Activated T-helper 17 cell treated with anti-CD3 and anti-CD28 coated beads, Interleukin-2, amount 50 U/mL, for 72 hours (primary cell): Measurements from ENCODE around the gene GIT2. TPM values are rescaled to one million over a fixed set of nuclear protein-coding genes. Genes with fewer than 3 reads are reported as not detected.
"Not testable (repeated sequence)": the region's sequence is repeated elsewhere in the genome, so short reads cannot be mapped to it uniquely, and the experiment has no call there.

Experiments
- ATAC-seq: fragments of 150-1000 bp; cut with Tn5 transposase; replicated peaks from 2 replicates; pipeline ENCODE4 v1.10.0; 2021; ENCODE audit warnings: mild to moderate bottlenecking, moderate library complexity
- H3K27ac Mint-ChIP-seq: one replicate; pipeline ENCODE4 v1.8.0; 2022; ENCODE audit warnings: mixed read lengths
- H3K27me3 Mint-ChIP-seq: one replicate; pipeline ENCODE4 v1.8.0; 2022; ENCODE audit warnings: mixed read lengths
- H3K36me3 Mint-ChIP-seq: one replicate; pipeline ENCODE4 v1.8.0; 2022; ENCODE audit warnings: low read depth, mild to moderate bottlenecking, mixed read lengths
- H3K4me1 Mint-ChIP-seq: one replicate; pipeline ENCODE4 v1.8.0; 2022; ENCODE audit warnings: mixed read lengths
- H3K4me3 Mint-ChIP-seq: one replicate; pipeline ENCODE4 v1.8.0; 2022; ENCODE audit warnings: mild to moderate bottlenecking, mixed read lengths
- H3K9me3 Mint-ChIP-seq: one replicate; pipeline ENCODE4 v1.8.0; 2022; ENCODE audit warnings: mixed read lengths
- total RNA-seq, 2 donors: library from RNA; stranded (reverse); gene quantifications; one replicate each; pipeline ENCODE4 v1.2.3, GENCODE V29; 2022

Gene GIT2
- total RNA-seq, 2 donors from 2014 or later: 70.8 to 75.2 TPM

DNA sequence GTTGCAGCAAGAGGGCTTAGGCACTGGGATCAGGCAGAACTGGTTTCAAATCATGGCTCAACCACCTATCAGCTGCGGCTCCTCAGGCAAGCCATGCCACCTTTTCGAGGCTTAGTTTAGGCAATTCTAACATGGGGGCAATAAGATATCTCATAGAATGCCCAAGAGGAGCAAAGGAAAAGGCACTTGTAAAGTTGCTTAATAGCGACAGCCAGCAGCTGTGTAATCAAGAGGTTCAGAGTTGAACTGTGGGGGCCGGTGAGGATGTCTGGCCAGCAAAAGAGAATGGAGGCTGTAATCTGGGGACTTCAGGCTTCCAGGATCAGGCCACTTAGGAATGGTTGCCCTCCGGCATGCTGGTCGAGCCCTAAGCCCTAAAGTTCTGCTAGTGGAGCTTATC lies 99.1 kb downstream of the GIT2 start:
- no peak for ATAC-seq
- H3K9me3 Mint-ChIP-seq: no peaks in the 10 kb centered on the region
- H3K4me1 Mint-ChIP-seq: peaks cover 11% of the 10 kb centered on the region
- H3K27ac Mint-ChIP-seq: no peak overlapping the region
- no peaks in the 10 kb centered on the region for H3K27me3 Mint-ChIP-seq
- no peak overlapping the region for H3K4me3 Mint-ChIP-seq
- H3K36me3 Mint-ChIP-seq: no peaks in the 10 kb centered on the region

GRCh38 chr12:109896188-109896587 lies 100.0 kb downstream of the GIT2 start:
- no peaks in the 10 kb centered on the region for H3K36me3 Mint-ChIP-seq

DNA sequence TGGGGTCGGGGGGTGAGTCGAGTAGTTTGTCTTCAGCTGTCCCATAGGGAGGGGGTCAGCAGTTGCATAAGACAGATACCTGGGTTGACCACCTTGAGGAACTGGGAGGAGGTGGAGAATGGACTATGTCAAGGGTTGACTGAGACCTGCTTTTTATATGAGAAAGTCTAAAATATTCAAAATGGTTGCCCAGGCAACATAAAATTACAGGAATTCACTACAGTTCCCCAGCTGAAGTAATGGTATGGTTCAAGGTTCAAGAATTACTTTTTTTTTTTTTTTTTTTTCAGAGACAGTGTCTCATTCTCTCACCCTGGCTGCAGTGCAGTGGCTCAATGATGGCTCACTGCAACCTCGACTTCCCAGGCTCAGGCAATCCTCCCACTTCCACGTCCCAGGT lies 101.2 kb downstream of the GIT2 start:
- Mint-ChIP-seq H3K4me1 (peaks cover 2% of the 10 kb centered on the region), H3K27ac (no peak overlapping the region), H3K4me3 (no peak overlapping the region), H3K36me3 (no peaks in the 10 kb centered on the region), H3K27me3 (no peaks in the 10 kb centered on the region), H3K9me3 (no peaks in the 10 kb centered on the region)
- no peak for ATAC-seq

More at GRCh38 chr12:109896188-109896587, 100.0 kb downstream of the GIT2 start:
- H3K9me3 Mint-ChIP-seq: no peaks in the 10 kb centered on the region
- H3K4me3 Mint-ChIP-seq: no peak overlapping the region
- H3K4me1 Mint-ChIP-seq: peaks cover 5% of the 10 kb centered on the region
- H3K27me3 Mint-ChIP-seq: no peaks in the 10 kb centered on the region
- no peak for ATAC-seq
- H3K27ac Mint-ChIP-seq: no peak overlapping the region

DNA sequence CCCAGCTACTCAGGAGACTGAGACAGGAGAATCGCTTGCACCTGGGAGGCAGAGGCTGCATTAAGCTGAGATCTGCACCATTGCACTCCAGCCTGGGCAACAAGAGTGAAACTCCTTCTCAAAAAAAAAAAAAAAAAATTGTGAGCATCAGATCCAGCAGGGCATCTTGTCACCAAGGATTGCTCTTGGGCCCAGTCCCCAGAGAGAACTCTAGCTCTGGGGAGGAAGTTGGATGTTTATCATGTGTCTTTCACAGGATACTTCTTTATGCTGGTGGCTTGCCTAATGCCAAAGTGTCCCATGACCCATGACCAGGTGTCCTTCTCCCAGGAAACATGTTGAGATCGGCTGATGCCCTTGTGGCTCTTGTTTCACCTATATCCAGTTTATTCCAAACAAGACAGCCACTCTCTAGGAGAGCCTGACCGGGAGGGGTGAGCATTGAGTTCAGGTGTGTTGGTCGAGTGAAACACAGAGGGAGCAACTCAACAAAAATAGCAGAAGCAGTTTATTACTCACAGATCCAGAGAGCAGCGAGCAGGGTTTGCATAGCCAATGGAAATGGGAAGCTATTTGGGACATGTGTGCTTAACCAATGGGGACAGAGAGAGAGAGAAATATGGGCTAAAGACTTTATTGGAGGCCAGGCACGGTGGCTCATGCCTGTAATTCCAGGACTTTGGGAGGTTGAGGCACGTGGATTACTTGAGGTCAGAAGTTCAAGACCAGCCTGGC lies 102.7 kb downstream of the GIT2 start:
- H3K27me3 Mint-ChIP-seq: no peaks in the 10 kb centered on the region
- ATAC-seq: no peak
- H3K27ac Mint-ChIP-seq: no peak overlapping the region
- no peak overlapping the region for H3K4me3 Mint-ChIP-seq
- peaks cover 10% of the 10 kb centered on the region for H3K4me1 Mint-ChIP-seq
- H3K9me3 Mint-ChIP-seq: no peaks in the 10 kb centered on the region
- H3K36me3 Mint-ChIP-seq: no peaks in the 10 kb centered on the region

- Mint-ChIP-seq H3K36me3 (no peaks in the 10 kb centered on the region), H3K4me1 (peaks cover 14% of the 10 kb centered on the region), H3K27ac (no peak overlapping the region), H3K4me3 (no peak overlapping the region), H3K9me3 (no peaks in the 10 kb centered on the region), H3K27me3 (no peaks in the 10 kb centered on the region)
- ATAC-seq: no peak
Observed at GRCh38 chr12:109892748-109893147, 103.4 kb downstream of the GIT2 start.

GRCh38 chr12:109892165-109892715 lies 103.9 kb downstream of the GIT2 start:
- no peaks in the 10 kb centered on the region for H3K27me3 Mint-ChIP-seq
- no peaks in the 10 kb centered on the region for H3K36me3 Mint-ChIP-seq
- ATAC-seq: no peak
- no peak overlapping the region for H3K4me3 Mint-ChIP-seq
- no peaks in the 10 kb centered on the region for H3K9me3 Mint-ChIP-seq
- peak overlapping the region; percentile 64 for H3K27ac Mint-ChIP-seq
- peaks cover 14% of the 10 kb centered on the region for H3K4me1 Mint-ChIP-seq

DNA sequence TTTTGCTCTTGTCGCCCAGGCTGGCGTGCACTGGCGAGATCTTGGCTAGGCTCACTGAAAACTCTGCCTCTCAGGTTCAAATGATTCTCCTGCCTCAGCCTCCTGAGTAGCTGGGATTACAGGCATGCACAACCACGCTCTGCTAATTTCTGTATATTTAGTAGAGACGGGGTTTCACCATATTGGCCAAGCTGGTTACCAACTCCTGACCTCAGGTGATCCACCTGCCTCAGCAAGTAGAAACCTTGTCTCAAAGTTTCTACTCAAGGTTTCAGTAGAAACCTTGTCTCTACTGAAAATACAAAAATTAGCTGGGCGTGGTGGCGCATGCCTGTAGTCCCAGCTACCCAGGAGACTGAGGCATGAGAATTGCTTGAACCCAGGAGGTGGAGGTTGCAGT lies 104.4 kb downstream of the GIT2 start:
- Mint-ChIP-seq H3K27ac (peak overlapping the region; percentile 64), H3K4me1 (peaks cover 14% of the 10 kb centered on the region)
- not testable (repeated sequence) for ATAC-seq, H3K36me3 Mint-ChIP-seq, H3K9me3 Mint-ChIP-seq, H3K4me3 Mint-ChIP-seq, H3K27me3 Mint-ChIP-seq

GRCh38 chr12:109890620-109891170 lies 105.5 kb downstream of the GIT2 start:
- Mint-ChIP-seq H3K27me3 (no peaks in the 10 kb centered on the region), H3K9me3 (no peaks in the 10 kb centered on the region), H3K4me1 (peaks cover 14% of the 10 kb centered on the region), H3K36me3 (no peaks in the 10 kb centered on the region), H3K4me3 (no peak overlapping the region), H3K27ac (no peak overlapping the region)
- no peak for ATAC-seq

- peak; percentile 87 for ATAC-seq
- no peaks in the 10 kb centered on the region for H3K27me3 Mint-ChIP-seq
- H3K4me3 Mint-ChIP-seq: peak overlapping the region; percentile 85
- H3K36me3 Mint-ChIP-seq: no peaks in the 10 kb centered on the region
- peak overlapping the region; percentile 96 for H3K27ac Mint-ChIP-seq
- H3K4me1 Mint-ChIP-seq: peaks cover 14% of the 10 kb centered on the region
- no peaks in the 10 kb centered on the region for H3K9me3 Mint-ChIP-seq
Observed at GRCh38 chr12:109888179-109889020, 107.8 kb downstream of the GIT2 start.

DNA sequence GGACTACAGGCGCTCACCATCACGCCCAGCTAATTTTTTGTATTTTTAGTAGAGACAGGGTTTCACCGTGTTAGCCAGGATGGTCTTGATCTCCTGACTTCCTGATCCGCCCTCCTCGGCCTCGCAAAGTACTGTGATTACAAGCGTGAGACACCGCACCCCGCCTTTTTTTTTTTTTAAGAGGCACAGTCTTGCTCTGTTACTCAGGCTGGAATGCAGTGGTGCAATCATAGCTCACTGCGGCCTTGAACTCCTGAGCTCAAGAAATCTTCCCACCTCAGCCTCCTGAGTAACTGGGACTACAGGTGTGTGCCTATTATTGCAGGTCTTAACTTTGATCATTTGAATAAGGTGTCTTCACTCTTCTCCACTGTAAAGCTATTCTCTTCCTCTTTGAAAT lies 110.6 kb downstream of the GIT2 start:
- Mint-ChIP-seq H3K27ac (no peak overlapping the region), H3K9me3 (no peaks in the 10 kb centered on the region), H3K27me3 (no peaks in the 10 kb centered on the region), H3K4me3 (no peak overlapping the region), H3K36me3 (no peaks in the 10 kb centered on the region), H3K4me1 (peaks cover 21% of the 10 kb centered on the region)
- ATAC-seq: no peak

GRCh38 chr12:109883461-109883860 lies 112.7 kb downstream of the GIT2 start:
- no peak overlapping the region for H3K27ac Mint-ChIP-seq
- no peaks in the 10 kb centered on the region for H3K27me3 Mint-ChIP-seq
- no peak for ATAC-seq
- peaks cover 16% of the 10 kb centered on the region for H3K4me1 Mint-ChIP-seq
- H3K4me3 Mint-ChIP-seq: no peak overlapping the region
- H3K9me3 Mint-ChIP-seq: no peaks in the 10 kb centered on the region
- no peaks in the 10 kb centered on the region for H3K36me3 Mint-ChIP-seq

DNA sequence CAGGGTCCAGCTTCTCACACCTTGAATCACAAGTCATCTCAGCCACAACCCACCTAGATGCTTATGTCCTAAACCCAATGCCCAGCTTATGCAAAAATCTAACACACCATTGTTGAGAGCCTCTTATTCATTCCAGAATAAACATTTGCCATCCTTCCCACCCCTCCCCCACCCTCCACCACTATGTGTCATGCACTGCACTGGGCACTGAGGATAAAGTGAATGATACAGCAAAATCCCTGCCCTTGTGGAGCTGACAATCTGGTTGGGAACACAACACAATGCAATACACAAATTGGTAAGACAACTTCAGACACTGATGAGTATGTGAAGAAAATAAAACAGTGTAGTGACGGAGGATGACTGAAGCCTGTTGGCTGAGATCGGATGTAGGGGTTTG lies 114.4 kb downstream of the GIT2 start:
- Mint-ChIP-seq H3K9me3 (no peaks in the 10 kb centered on the region), H3K27ac (no peak overlapping the region), H3K4me1 (peaks cover 11% of the 10 kb centered on the region), H3K4me3 (peak overlapping the region; percentile 94), H3K27me3 (no peaks in the 10 kb centered on the region), H3K36me3 (no peaks in the 10 kb centered on the region)
- ATAC-seq: no peak

- peaks cover 17% of the 10 kb centered on the region for H3K4me1 Mint-ChIP-seq
- H3K36me3 Mint-ChIP-seq: no peaks in the 10 kb centered on the region
- H3K9me3 Mint-ChIP-seq: no peaks in the 10 kb centered on the region
- no peaks in the 10 kb centered on the region for H3K27me3 Mint-ChIP-seq
- H3K4me3 Mint-ChIP-seq: peak overlapping the region; percentile 94
- H3K27ac Mint-ChIP-seq: peak overlapping the region; percentile 77
- ATAC-seq: no peak
Observed at GRCh38 chr12:109880938-109881337, 115.2 kb downstream of the GIT2 start.

DNA sequence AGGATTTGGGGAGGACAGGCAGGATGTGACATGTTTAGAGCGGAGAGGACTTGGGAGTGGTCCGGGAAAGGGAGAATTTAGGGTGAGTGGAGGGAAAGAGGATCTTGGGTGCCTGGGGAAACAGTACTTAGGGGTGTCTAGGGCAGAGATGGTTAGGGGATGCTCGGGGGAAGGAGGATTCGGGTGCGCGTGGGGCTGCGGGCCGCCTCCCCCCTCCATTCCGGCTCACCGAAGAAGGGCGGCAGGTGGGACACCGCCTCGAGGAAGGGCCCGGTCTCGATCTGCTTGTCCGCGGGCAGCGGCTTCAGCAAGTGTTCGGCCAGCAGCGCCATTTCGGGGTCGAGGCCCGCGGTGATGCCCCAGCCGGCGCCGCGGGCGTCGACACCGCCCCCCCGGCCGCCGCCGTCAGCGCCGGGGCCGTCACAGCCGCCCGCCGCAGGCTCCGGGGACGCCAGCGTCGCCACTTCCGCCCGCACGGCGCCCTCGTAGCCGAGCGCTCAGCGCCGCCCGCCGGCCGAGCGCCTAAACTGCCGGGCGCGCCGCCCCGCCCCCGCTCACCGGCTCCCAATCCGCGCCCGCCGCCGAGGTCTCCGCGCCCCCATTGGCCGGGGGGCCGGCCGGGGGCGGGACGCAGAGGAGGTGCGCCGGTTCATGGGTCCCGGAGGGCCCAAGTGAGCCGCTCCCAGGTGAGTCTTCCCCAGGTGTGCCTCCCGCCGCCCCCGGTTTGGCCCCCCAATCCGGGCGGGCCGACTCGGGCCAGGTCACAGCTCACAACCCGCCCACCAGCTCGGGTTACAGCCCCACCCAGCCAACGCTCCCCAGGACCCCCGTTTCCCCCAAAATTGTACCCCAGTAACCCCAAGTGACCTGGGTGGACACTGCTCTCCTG lies 115.9 kb downstream of the GIT2 start, which contains the start of gene GLTP:
GLTP (minus strand) TSS at position 499 of the 889 bp plus-strand sequence; CDS start at position 332, 167 bp downstream.
- Mint-ChIP-seq H3K4me1 (peaks cover 22% of the 10 kb centered on the region), H3K9me3 (no peaks in the 10 kb centered on the region), H3K27me3 (no peaks in the 10 kb centered on the region), H3K4me3 (peak within 1 kb of the TSS; percentile 94), H3K27ac (peak within 1 kb of the TSS; percentile 95), H3K36me3 (no peaks in the 10 kb centered on the region)
- peak; percentile 95 for ATAC-seq
